C4-2B (cell line): ENCODE data around the gene NOS1.
A peak's percentile ranks its signal among the peaks of the same experiment; 100 is the strongest.

Experiments used
- H3K27ac ChIP-seq: fragments of 450-650 bp; 2 replicates; pipeline ENCODE4 v1.5.1; 2017
- CTCF ChIP-seq: fragments of 450-650 bp; conservative IDR thresholded peaks from 2 replicates; pipeline ENCODE4 v1.5.1; 2017; ENCODE audit warnings: mild to moderate bottlenecking
- ZFX ChIP-seq: fragments of 450-650 bp; IDR thresholded peaks from 2 replicates; pipeline ENCODE4 v1.6.1; 2017

The NOS1 gene

GRCh38 chr12:117331691-117332090 lies 29.7 kb downstream of the NOS1 start:
- TF ChIP-seq CTCF (peak; percentile 27), ZFX (no peak)
- H3K27ac ChIP-seq, result no peak overlapping the region

- TF ChIP-seq ZFX (no peak), CTCF (no peak)
- H3K27ac ChIP-seq, result no peak overlapping the region
Observed at GRCh38 chr12:117330441-117331113, 30.8 kb downstream of the NOS1 start.

GRCh38 chr12:117329756-117330155 lies 31.7 kb downstream of the NOS1 start:
- no peak for TF ChIP-seq CTCF
- TF ChIP-seq ZFX, result no peak

GRCh38 chr12:117328556-117329100 lies 32.8 kb downstream of the NOS1 start:
- no peak for TF ChIP-seq ZFX
- TF ChIP-seq CTCF, result no peak
- H3K27ac ChIP-seq, result no peak overlapping the region

More at GRCh38 chr12:117329756-117330155, 31.7 kb downstream of the NOS1 start:
- H3K27ac ChIP-seq, result no peak overlapping the region

GRCh38 chr12:117322428-117322827 lies 39.0 kb downstream of the NOS1 start:
- no peak overlapping the region for H3K27ac ChIP-seq
- TF ChIP-seq CTCF (no peak), ZFX (no peak)

GRCh38 chr12:117321572-117321971 lies 39.9 kb downstream of the NOS1 start:
- no peak overlapping the region for H3K27ac ChIP-seq
- TF ChIP-seq ZFX (no peak), CTCF (no peak)

GRCh38 chr12:117318591-117318990 lies 42.8 kb downstream of the NOS1 start:
- TF ChIP-seq ZFX (no peak), CTCF (no peak)
- H3K27ac ChIP-seq, result no peak overlapping the region
